ENCODE measurements around the gene CRLF2.
A peak's percentile ranks its signal among the peaks of the same experiment; 100 is the strongest.
"Not testable (repeated sequence)": the region's sequence is repeated elsewhere in the genome, so short reads cannot be mapped to it uniquely, and the experiment has no call there.

CRLF2 gene

DNA sequence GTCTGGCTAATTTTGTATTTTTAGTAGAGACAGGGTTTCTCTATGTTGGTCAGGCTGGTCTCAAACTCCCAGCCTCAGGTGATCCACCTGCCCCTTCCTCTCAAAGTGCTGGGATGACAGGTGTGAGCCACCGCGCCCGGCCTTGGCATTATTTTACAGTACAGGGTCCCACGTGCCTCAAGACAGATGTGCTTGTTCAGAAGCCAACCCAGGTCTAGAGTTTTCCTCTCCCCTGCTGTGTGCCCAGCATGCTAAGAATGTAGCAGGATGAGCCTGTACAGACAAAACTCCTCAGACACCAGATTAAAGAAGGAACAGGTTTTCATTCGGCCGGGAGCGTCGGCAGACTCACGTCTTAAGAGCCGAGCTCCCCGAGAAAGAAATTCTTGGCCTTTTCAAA lies 42.2 kb downstream of the CRLF2 start:
- H3K36me3 ChIP-seq, result no peaks in the 10 kb centered on the region
- H4K20me1 ChIP-seq, result no peaks in the 10 kb centered on the region
- H3K27me3 ChIP-seq, result no peaks in the 10 kb centered on the region
- H3K27ac ChIP-seq, result no peak overlapping the region
- H3K4me3 ChIP-seq, result no peak overlapping the region
- TF ChIP-seq Cebpa-rat (IDR thresholded peaks at IDR 0.05), result no peak
- peaks cover 20% of the 10 kb centered on the region for H3K4me1 ChIP-seq
- H3K9me3 ChIP-seq, result no peaks in the 10 kb centered on the region
- H3K4me2 ChIP-seq, result no peak overlapping the region
- H3K9ac ChIP-seq, result no peak overlapping the region

DNA sequence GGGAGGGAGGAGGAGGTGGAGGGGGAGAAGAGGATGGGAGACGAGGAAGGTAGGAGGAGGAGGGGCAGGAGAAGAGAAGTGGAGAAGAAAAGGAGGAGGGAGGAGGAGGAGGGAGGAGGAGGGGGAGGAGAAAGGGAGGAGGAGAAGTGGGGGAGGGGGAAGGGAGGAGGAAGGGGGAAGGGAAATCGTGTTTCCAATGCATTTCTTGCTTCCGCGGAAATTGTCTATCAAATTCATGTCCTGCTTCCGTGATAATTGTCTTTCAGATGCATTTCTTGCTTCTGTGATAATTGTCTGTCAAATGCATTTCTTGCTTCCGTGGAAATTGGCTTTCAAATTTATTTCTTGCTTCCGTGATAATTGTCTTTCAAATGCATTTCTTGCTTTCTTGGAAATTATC lies 43.3 kb downstream of the CRLF2 start:
- peaks cover 26% of the 10 kb centered on the region for H3K4me1 ChIP-seq
- no peak for TF ChIP-seq Cebpa-rat (IDR thresholded peaks at IDR 0.05)
- no peaks in the 10 kb centered on the region for H3K27me3 ChIP-seq
- H3K27ac ChIP-seq, result no peak overlapping the region
- no peaks in the 10 kb centered on the region for H3K9me3 ChIP-seq
- no peak overlapping the region for H3K4me3 ChIP-seq
- no peaks in the 10 kb centered on the region for H4K20me1 ChIP-seq
- H3K36me3 ChIP-seq, result no peaks in the 10 kb centered on the region
- no peak overlapping the region for H3K4me2 ChIP-seq
- H3K9ac ChIP-seq, result no peak overlapping the region

DNA sequence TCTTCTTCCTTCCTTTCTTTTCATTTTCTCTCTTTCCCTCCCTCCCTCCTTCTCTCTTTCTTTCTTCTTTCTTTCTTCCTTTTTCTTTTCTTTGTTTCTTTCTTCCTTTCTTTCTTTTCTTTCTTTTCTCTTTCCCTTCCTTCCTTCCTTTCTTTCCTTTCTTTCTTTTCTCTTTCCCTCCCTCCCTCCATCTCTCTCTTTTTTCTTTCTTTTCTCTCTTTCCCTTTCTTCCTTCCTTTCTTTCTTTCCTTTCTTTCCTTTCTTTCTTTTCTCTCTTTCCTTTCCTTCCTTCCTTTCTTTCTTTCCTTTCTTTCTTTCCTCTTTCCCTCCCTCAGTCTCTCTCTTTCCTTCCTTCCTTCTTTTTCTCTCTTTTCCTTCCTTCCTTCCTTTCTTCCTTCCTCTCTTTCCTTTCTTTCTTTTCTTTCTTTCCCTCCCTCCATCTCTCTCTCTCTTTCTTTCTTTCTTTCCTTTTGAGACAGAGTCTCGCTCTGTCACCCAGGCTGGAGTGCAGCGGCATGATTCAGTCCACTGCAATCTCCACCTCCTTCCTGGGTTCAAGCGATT lies 44.4 kb downstream of the CRLF2 start:
- no peaks in the 10 kb centered on the region for H4K20me1 ChIP-seq
- H3K9ac ChIP-seq, result no peak overlapping the region
- no peak for TF ChIP-seq Cebpa-rat (IDR thresholded peaks at IDR 0.05)
- no peak overlapping the region for H3K4me3 ChIP-seq
- H3K36me3 ChIP-seq, result no peaks in the 10 kb centered on the region
- H3K4me1 ChIP-seq, result peaks cover 30% of the 10 kb centered on the region
- H3K27me3 ChIP-seq, result no peaks in the 10 kb centered on the region
- no peak overlapping the region for H3K27ac ChIP-seq
- H3K9me3 ChIP-seq, result no peaks in the 10 kb centered on the region
- peak overlapping the region; percentile 30 for H3K4me2 ChIP-seq

DNA sequence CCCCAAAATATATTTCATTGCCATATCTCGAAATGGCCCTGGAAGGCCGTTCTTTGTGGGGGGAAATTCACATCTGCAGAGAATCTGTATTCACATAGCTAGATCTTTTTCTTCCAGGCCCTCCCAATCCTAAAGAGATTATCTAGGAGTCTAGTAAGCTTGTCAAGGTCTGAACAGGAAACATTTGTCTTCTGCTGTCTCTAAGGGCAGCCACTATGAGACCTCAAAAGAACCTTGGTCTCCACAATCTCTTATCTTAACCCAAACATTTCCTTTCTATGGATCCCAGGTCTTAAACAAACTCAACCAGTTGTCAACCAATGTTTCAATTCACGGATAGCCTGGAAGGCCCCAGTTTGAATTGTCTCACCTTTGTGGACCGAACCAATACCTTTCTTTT lies 45.0 kb downstream of the CRLF2 start:
- Histone ChIP-seq H3K27me3 (no peaks in the 10 kb centered on the region), H3K4me1 (peaks cover 30% of the 10 kb centered on the region), H3K4me2 (peak overlapping the region; percentile 30), H3K4me3 (no peak overlapping the region), H3K27ac (no peak overlapping the region), H3K9me3 (no peaks in the 10 kb centered on the region), H4K20me1 (no peaks in the 10 kb centered on the region), H3K9ac (no peak overlapping the region), H3K36me3 (no peaks in the 10 kb centered on the region)
- no peak for TF ChIP-seq Cebpa-rat (IDR thresholded peaks at IDR 0.05)

DNA sequence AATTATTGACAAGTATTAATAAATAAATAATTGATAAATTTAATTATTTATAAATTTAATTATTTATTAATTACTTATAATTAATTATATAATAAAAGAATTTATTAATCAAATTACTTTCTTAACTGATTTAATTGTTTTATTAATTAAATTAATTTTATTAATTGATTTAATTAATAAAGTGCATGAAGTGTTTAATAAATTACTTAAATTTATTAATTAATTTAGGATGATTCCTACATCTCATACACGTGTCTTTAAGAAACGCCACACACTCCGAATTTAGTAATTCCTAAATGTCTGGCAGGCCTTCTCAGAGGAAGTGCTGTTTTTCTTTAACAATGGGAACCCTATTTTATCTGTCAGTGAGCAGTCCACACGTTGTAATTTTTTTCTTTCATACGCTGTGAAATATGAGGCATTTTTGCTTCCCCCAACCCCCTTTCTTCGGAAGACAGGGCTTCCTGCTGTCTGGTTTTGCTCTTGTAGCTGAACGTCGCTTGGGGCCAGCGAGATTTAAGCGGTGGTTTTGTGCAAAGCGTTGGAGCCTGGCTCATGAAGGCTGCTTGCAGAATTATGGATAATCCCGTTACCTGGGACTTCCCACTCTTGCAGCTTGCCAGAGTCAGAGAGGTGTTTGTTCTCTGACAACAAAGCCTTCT lies 46.8 kb downstream of the CRLF2 start:
- Histone ChIP-seq H3K4me3 (no peak overlapping the region), H3K4me1 (peaks cover 30% of the 10 kb centered on the region), H3K36me3 (no peaks in the 10 kb centered on the region), H4K20me1 (no peaks in the 10 kb centered on the region), H3K27me3 (no peaks in the 10 kb centered on the region), H3K4me2 (peak overlapping the region; percentile 47), H3K9me3 (no peaks in the 10 kb centered on the region; the same call in 1 of the 2 replicates), H3K27ac (no peak overlapping the region), H3K9ac (no peak overlapping the region)
- no peak for TF ChIP-seq Cebpa-rat (IDR thresholded peaks at IDR 0.05)

DNA sequence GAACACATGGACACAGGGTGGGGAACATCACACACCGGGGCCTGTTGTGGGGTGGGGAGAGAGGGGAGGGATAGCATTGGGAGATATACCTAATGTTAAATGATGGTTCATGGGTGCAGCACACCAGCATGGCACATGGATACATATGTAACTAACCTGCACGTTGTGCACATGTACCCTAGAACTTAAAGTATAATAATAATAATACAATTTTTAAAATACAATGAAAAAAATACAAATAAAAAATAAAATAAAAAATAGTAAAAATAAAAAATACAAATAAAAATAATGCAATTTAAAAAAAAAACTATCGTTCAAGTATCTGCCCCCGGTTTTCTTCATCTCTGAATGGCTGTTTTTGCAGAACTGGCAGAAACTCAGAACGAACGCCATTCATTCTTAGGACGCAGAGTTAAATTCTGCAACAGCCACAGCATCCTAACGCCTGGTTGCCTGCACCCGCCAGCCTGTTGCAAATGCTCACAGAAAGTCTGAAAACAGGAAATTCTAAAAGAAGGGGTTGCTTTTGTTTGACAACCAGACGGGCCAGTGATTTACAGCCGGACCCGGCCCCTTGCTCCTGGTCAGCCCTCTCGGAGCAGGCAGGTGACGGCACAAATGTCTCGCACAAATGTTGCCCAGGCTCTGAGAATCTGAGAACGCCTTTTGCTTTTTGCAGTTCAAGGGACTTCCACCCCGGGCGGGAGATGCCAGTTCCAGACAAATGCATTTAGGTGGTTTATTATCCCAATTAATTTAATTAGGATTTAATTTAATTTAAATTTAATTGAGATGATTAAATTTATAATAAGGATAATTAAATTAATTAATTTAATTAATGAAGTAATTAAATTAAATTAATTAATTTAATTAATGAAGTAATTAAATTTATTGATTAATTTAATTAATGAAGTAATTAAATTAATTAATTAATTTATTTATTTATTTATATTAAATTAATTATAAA lies 47.8 kb downstream of the CRLF2 start:
- Histone ChIP-seq H3K27me3 (no peaks in the 10 kb centered on the region), H3K9ac (no peak overlapping the region), H4K20me1 (no peaks in the 10 kb centered on the region), H3K27ac (no peak overlapping the region), H3K36me3 (no peaks in the 10 kb centered on the region), H3K4me3 (peak overlapping the region; percentile 45; the same call in 1 of the 2 replicates), H3K4me2 (peak overlapping the region; percentile 74), H3K9me3 (no peaks in the 10 kb centered on the region; the same call in 1 of the 2 replicates), H3K4me1 (peaks cover 30% of the 10 kb centered on the region)
- no peak for TF ChIP-seq Cebpa-rat (IDR thresholded peaks at IDR 0.05)

DNA sequence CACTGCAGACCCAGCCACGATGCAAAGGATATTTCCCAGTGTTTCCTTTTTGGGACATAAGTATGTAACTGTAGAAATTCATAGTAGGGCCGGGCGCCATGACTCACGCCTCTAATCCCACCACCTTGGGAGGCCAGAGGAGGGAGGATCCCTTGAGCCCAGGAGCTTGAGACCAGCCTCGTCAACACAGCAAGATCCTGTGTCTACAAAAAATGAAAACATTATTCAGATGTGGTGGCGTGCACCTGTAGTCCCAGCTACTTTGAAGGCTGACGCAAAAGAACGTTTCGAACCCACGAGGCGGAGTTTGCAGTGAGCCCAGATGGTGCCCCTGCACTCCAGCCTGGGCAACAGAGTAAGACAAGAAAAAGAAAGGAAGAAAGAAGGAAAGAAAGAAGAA lies 49.2 kb downstream of the CRLF2 start:
- TF ChIP-seq Cebpa-rat (IDR thresholded peaks at IDR 0.05), result no peak
- Histone ChIP-seq H3K27me3 (no peaks in the 10 kb centered on the region), H3K9me3 (no peaks in the 10 kb centered on the region; the same call in 1 of the 2 replicates), H3K4me1 (peaks cover 30% of the 10 kb centered on the region), H3K36me3 (no peaks in the 10 kb centered on the region), H3K27ac (no peak overlapping the region), H3K4me3 (no peak overlapping the region), H3K9ac (no peak overlapping the region), H4K20me1 (no peaks in the 10 kb centered on the region), H3K4me2 (no peak overlapping the region)

DNA sequence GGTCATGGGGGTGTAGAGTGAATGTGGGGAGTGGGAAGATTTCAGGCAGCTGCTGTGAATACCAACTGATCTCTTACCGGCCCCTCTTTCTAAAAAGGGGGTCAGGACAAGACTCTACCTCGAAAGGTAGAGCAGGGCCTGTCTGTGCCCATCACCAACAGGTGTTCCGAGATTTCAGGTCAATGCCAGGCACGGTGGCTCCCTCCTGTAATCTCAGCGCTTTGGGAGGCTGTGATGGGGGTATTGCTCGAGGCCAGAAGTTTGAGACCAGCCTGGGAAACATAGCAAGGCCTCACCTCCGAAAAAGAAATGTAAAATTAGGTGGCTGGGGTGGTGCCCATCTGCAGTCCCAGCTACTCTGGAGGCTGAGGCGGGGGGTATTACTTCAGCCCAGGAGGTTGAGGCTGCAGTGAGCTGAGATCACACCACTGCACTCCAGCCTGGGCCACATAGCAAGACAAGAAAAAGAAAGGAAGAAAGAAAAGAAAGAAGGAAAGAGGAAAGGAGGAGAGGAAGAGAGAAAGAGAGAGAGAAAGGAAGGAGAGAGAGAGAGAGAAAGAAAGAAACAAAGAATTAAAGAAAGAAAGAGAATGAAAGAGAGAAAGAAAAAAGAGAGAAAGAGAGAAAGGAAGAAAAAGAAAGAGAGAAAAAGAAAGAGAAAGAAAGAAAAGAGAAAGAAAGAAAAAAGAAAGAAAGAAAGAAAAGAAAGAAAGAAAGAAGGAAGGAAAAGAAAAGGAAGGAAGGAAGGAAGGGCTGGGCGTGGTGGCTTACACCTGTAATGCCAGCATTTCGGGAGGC lies 50.1 kb downstream of the CRLF2 start:
- no peak overlapping the region for H3K4me3 ChIP-seq
- H3K27ac ChIP-seq, result no peak overlapping the region
- TF ChIP-seq Cebpa-rat (IDR thresholded peaks at IDR 0.05), result no peak
- no peaks in the 10 kb centered on the region for H4K20me1 ChIP-seq
- H3K4me2 ChIP-seq, result no peak overlapping the region
- no peaks in the 10 kb centered on the region for H3K27me3 ChIP-seq
- peaks cover 21% of the 10 kb centered on the region for H3K4me1 ChIP-seq
- H3K36me3 ChIP-seq, result no peaks in the 10 kb centered on the region
- H3K9ac ChIP-seq, result no peak overlapping the region
- H3K9me3 ChIP-seq, result no peaks in the 10 kb centered on the region; the same call in 1 of the 2 replicates

DNA sequence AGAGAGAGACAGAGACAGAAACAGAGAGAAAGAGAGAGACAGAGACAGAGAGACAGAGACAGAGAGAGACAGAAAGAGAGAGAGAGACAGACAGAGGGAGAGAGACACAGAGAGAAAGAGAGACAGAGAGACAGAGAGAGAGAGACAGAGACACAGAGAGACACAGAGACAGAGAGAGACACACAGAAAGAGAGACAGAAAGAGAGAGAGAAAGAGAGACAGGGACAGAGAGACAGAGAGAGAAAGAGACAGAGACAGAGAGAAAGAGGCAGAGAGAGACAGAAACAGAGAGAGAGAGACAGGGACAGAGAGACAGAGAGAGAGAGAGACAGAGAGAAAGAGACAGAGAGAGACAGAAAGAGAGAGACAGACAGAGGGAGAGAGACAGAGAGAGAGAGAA lies 52.9 kb downstream of the CRLF2 start:
- H4K20me1 ChIP-seq, result no peaks in the 10 kb centered on the region
- no peaks in the 10 kb centered on the region; the same call in 1 of the 2 replicates for H3K9me3 ChIP-seq
- no peak for TF ChIP-seq Cebpa-rat (IDR thresholded peaks at IDR 0.05)
- no peak overlapping the region for H3K4me3 ChIP-seq
- H3K4me2 ChIP-seq, result no peak overlapping the region
- no peaks in the 10 kb centered on the region for H3K27me3 ChIP-seq
- H3K27ac ChIP-seq, result no peak overlapping the region
- no peaks in the 10 kb centered on the region for H3K36me3 ChIP-seq
- no peak overlapping the region for H3K9ac ChIP-seq
- H3K4me1 ChIP-seq, result peaks cover 6% of the 10 kb centered on the region

DNA sequence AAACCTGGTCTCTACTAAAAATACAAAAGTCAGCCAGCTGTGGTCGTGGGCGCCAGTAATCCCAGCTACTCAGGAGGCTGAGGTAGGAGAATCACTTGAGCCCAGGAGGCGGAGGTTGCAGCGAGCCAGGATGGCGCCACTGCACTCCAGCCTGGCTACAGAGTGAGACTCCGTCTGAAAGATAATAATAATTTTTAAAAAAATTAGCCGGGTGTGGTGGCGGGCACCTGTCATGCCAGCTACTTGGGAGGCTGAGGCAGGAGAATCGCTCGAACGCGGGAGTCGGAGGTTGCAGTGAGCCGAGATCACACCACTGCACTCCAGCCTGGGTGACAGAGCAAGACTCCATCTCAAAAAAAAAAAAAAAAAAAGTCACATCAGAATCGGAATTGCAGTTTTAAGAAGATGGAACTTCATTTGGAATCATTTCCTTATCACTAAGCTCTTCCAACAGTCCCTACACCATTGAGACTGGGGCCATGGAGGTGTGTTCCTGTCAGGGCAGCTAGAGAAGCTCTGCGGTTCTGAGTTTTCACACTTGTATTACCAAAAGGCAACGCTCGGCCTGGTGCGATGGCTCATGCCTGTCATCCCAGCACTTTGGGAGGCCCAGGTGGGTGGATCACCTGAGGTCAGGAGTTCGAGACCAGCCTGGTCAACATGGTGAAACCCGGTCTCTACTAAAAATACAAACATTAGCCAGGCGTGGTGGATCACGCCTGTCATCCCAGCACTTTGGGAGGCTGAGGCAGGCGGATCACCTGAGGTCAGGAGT lies 55.6 kb downstream of the CRLF2 start:
- H4K20me1 ChIP-seq, H3K9me3 ChIP-seq, H3K27me3 ChIP-seq, H3K9ac ChIP-seq, H3K27ac ChIP-seq, H3K36me3 ChIP-seq, H3K4me1 ChIP-seq, H3K4me2 ChIP-seq, H3K4me3 ChIP-seq: not testable (repeated sequence)
